PC-9 (cell line): Measurements from ENCODE around the gene CCDC51. TPM values are rescaled to one million over a fixed set of nuclear protein-coding genes. Genes with fewer than 3 reads are reported as not detected.
A peak's percentile ranks its signal among the peaks of the same experiment; 100 is the strongest.
"Not testable (repeated sequence)": the region's sequence is repeated elsewhere in the genome, so short reads cannot be mapped to it uniquely, and the experiment has no call there.

ENCODE experiments used
- BruUV-seq: library from RNA; stranded (reverse); fragments of 400-500 nt; replicated peaks from 2 replicates; lab custom pipeline; 2021; lab: Mats Ljungman, UMichigan
- CTCF ChIA-PET: fragments of 300-600 bp; sonication (Branson Sonifier 250); formaldehyde crosslinking; loops from one replicate; lab custom pipeline; 2022; ENCODE audit warnings: antibody characterized with exemption; lab: Charles Lee
- POLR2A ChIA-PET: fragments of 300-600 bp; sonication (Branson Sonifier 250); formaldehyde crosslinking; loops from one replicate; lab custom pipeline; 2022; ENCODE audit warnings: antibody characterized with exemption; ENCODE audit not compliant: unreplicated experiment; lab: Charles Lee
- DNase-seq, 2 experiments: peaks; one replicate each; pipeline versions ENCODE4 v3.0.0 to v3.0.0-alpha.2; 2015 to 2022; ENCODE audit warnings: mixed read lengths in 1 of 2
- H2AFZ ChIP-seq: fragments of 200-600 bp; sonication (generic); 2 replicates; pipeline ENCODE4 v1.8.1; 2017; ENCODE audit warnings: antibody characterized with exemption
- H3F3A ChIP-seq: fragments of 200-600 bp; sonication (generic); 2 replicates; pipeline ENCODE4 v1.8.1; 2017; ENCODE audit warnings: antibody characterized with exemption, mild to moderate bottlenecking, low read depth; ENCODE audit not compliant: insufficient read depth
- H3K27ac ChIP-seq: fragments of 200-600 bp; sonication (generic); 2 replicates; pipeline ENCODE4 v1.6.1; 2016; ENCODE audit warnings: mixed run types
- H3K27me3 ChIP-seq: fragments of 200-600 bp; sonication (generic); 2 replicates; pipeline ENCODE4 v1.6.1; 2016; ENCODE audit warnings: low read depth, mixed run types; ENCODE audit not compliant: insufficient read depth
- H3K36me3 ChIP-seq: fragments of 200-600 bp; sonication (generic); 2 replicates; pipeline ENCODE4 v1.6.1; 2016; ENCODE audit warnings: low read depth, mixed run types
- H3K4me1 ChIP-seq: fragments of 200-600 bp; sonication (generic); replicated peaks from 2 replicates; pipeline ENCODE4 v1.6.1; 2016; ENCODE audit warnings: mixed run types; ENCODE audit not compliant: insufficient read depth
- H3K4me2 ChIP-seq: fragments of 200-600 bp; sonication (generic); 2 replicates; pipeline ENCODE4 v1.6.1; 2017; ENCODE audit warnings: mixed run types
- H3K4me3 ChIP-seq: fragments of 200-600 bp; sonication (generic); 2 replicates; pipeline ENCODE4 v1.6.1; 2016; ENCODE audit warnings: mixed run types
- H3K79me2 ChIP-seq: fragments of 200-600 bp; sonication (generic); 2 replicates; pipeline ENCODE4 v1.6.1; 2017; ENCODE audit warnings: low read depth, mixed run types
- H3K9me2 ChIP-seq: fragments of 200-600 bp; sonication (generic); 2 replicates; pipeline ENCODE4 v1.8.1; 2017; ENCODE audit warnings: mild to moderate bottlenecking; ENCODE audit not compliant: insufficient read depth
- H3K9me3 ChIP-seq: fragments of 200-600 bp; sonication (generic); 2 replicates; pipeline ENCODE4 v1.8.1; 2016; ENCODE audit warnings: low read depth; ENCODE audit not compliant: insufficient read depth
- H4K20me1 ChIP-seq: fragments of 200-600 bp; sonication (generic); 2 replicates; pipeline ENCODE4 v1.8.1; 2017; ENCODE audit not compliant: insufficient read depth
- EZH2 ChIP-seq: fragments of 200-600 bp; sonication (generic); IDR thresholded peaks from 2 replicates; pipeline ENCODE4 v1.8.0; 2017; ENCODE audit warnings: antibody characterized with exemption, low read depth
- intact Hi-C: fragments of 100-400 bp; cut with micrococcal nuclease; formaldehyde crosslinking; loops from one replicate; pipeline ENCODE4 v1.10.0; 2022; ENCODE audit not compliant: unreplicated experiment
- total RNA-seq: library from RNA; stranded (reverse); gene quantifications from 2 replicates; pipeline ENCODE4 v1.2.3, GENCODE V29; 2021
- TF ChIP-seq, protein P1 (sequence below): fragments of 200-600 bp; sonication (generic); conservative IDR thresholded peaks from 2 replicates; pipeline ENCODE4 v1.6.1; 2017; ENCODE audit warnings: mixed run types, antibody characterized with exemption, mild to moderate bottlenecking, moderate library complexity

The CCDC51 gene
- total RNA-seq, 1 experiment from 2014 or later: 28.5 TPM

DNA sequence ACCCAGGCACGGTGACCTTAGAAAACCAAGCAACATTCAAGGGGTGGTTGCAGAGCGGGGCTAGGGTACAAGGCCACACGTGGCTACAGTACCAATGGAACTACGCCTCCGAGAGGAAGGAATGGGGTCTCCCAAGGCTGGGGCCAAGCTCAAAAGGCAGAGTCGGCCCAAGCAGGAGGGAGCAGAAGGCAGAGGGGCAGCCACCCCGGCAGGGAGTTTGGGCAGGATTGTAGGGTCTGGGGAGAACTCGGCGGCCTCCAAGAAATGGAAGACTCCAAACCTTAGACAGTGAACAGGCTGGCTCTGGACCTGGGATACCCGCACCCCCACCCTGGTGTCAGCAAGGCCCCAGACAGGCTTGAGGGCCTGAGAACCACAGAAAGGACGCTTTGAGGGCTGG is 35.3 kb upstream of the CCDC51 start:
- H3K4me1 ChIP-seq: peaks cover 15% of the 10 kb centered on the region
- no peaks in the 10 kb centered on the region for H3K9me2 ChIP-seq
- ChIA-PET CTCF (no interaction called here), POLR2A (no interaction called here)
- H3F3A ChIP-seq: peaks cover 8% of the 10 kb centered on the region; the same call in 1 of the 2 replicates
- BruUV-seq: no TSS peak
- DNase-seq: no peak
- H3K4me2 ChIP-seq: no peak overlapping the region
- H2AFZ ChIP-seq: no peak overlapping the region
- intact Hi-C loops: no loop called here
- peaks cover 14% of the 10 kb centered on the region for H3K79me2 ChIP-seq
- no peaks in the 10 kb centered on the region for H4K20me1 ChIP-seq
- H3K27ac ChIP-seq: no peak overlapping the region
- H3K4me3 ChIP-seq: no peak overlapping the region
- H3K36me3 ChIP-seq: no peaks in the 10 kb centered on the region
- no peaks in the 10 kb centered on the region for H3K27me3 ChIP-seq
- TF ChIP-seq, protein P1, sequence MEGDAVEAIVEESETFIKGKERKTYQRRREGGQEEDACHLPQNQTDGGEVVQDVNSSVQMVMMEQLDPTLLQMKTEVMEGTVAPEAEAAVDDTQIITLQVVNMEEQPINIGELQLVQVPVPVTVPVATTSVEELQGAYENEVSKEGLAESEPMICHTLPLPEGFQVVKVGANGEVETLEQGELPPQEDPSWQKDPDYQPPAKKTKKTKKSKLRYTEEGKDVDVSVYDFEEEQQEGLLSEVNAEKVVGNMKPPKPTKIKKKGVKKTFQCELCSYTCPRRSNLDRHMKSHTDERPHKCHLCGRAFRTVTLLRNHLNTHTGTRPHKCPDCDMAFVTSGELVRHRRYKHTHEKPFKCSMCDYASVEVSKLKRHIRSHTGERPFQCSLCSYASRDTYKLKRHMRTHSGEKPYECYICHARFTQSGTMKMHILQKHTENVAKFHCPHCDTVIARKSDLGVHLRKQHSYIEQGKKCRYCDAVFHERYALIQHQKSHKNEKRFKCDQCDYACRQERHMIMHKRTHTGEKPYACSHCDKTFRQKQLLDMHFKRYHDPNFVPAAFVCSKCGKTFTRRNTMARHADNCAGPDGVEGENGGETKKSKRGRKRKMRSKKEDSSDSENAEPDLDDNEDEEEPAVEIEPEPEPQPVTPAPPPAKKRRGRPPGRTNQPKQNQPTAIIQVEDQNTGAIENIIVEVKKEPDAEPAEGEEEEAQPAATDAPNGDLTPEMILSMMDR: no peak
- TF ChIP-seq EZH2: no peak
- H3K9me3 ChIP-seq: no peaks in the 10 kb centered on the region

DNA sequence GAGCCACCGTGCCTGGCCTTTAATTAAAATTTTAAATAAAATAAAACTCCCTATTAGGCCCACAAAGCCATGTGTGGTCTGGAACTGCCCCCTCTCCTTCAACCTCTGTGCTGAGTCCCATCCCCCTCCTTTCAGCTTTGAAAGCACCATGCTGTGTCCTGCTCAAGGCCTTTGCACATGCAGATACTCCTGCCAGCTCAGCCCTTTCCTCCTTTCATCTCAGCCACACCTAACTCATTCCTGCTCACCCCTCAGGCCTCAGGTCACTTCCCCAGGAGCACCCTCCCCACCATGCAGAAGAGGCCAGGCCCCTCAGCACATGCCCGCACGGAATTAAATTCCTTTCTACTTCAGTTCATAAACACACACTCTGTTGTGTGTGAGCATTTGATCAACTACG is 34.7 kb upstream of the CCDC51 start:
- H3K27ac ChIP-seq: no peak overlapping the region
- BruUV-seq: no TSS peak

DNA sequence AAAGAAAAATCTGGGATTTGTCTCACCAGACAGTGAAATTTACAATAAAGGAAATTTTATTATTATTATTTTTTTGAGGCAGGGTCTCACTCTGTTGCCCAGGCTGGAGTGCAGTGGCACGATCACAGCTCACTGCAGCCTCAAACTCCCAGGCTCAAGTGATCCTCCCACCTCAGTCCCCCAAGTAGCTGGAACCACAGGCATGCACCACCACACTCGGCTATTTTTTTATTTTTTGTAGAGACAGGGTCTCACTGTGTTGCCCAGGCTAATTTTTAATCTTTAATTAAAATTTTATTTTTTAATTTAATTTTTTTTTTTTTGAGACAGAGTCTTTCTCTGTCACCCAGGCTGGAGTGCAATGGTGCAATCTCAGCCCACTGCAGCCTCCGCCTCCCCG is 34.1 kb upstream of the CCDC51 start:
- peaks cover 14% of the 10 kb centered on the region for H3K79me2 ChIP-seq
- H3K9me2 ChIP-seq, H3K27ac ChIP-seq, H3K4me3 ChIP-seq, H3K27me3 ChIP-seq, DNase-seq, H4K20me1 ChIP-seq, intact Hi-C loops, H2AFZ ChIP-seq, H3K9me3 ChIP-seq, H3F3A ChIP-seq, BruUV-seq, H3K4me2 ChIP-seq, H3K36me3 ChIP-seq: not testable (repeated sequence)
- ChIA-PET CTCF (interaction anchor here (1.0 kb wide), 1 partner anchor 34 kb away, joined by 3 read pairs; the partner anchor contains the start of gene CCDC51), POLR2A (interaction anchor here (0.7 kb wide), 2 partner anchors 9 to 34 kb away, joined by 6 to 25 read pairs; no protein-coding TSS in a partner anchor)
- peaks cover 19% of the 10 kb centered on the region for H3K4me1 ChIP-seq

More for the DNA sequence above, 34.7 kb upstream of the CCDC51 start:
- POLR2A ChIA-PET: interaction anchor here (0.7 kb wide), 1 partner anchor 10 kb away, joined by 6 read pairs; no protein-coding TSS in a partner anchor
- Histone ChIP-seq H3K4me2 (no peak overlapping the region), H3K36me3 (no peaks in the 10 kb centered on the region), H3K4me3 (no peak overlapping the region), H3K4me1 (peaks cover 19% of the 10 kb centered on the region), H3K79me2 (peaks cover 14% of the 10 kb centered on the region), H3K9me2 (no peaks in the 10 kb centered on the region), H3F3A (peaks cover 8% of the 10 kb centered on the region; the same call in 1 of the 2 replicates), H3K9me3 (no peaks in the 10 kb centered on the region), H4K20me1 (no peaks in the 10 kb centered on the region), H2AFZ (no peak overlapping the region), H3K27me3 (no peaks in the 10 kb centered on the region)
- intact Hi-C loops: no loop called here
- CTCF ChIA-PET: no interaction called here
- no peak for DNase-seq
- no peak for TF ChIP-seq EZH2

DNA sequence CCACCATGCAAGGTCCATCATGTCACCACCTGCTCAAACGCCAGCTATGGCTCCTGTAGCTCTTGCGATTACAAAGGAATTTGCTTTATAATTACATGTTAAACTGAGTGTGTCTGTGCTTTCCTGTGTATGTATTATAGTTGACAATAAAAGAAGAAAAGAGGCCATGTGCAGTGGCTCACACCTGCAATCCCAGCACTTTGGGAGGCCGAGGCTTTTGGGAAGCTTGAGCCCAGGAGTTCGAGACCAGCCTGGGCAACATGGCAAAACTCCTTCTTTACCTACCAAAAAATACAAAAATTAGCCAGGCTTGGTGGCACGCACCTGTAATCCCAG is 33.7 kb upstream of the CCDC51 start:
- H3K4me2 ChIP-seq: peak overlapping the region; percentile 70

More for the DNA sequence above, 33.7 kb upstream of the CCDC51 start:
- Histone ChIP-seq H3K4me3 (no peak overlapping the region), H3K79me2 (peaks cover 14% of the 10 kb centered on the region), H3K9me3 (no peaks in the 10 kb centered on the region), H3K27me3 (no peaks in the 10 kb centered on the region), H3F3A (peaks cover 8% of the 10 kb centered on the region; the same call in 1 of the 2 replicates), H3K27ac (0 out of 2 replicates have a peak overlapping the region, but pooled peaks have one; percentile 68), H3K9me2 (no peaks in the 10 kb centered on the region), H2AFZ (no peak overlapping the region), H3K4me1 (peaks cover 19% of the 10 kb centered on the region), H4K20me1 (no peaks in the 10 kb centered on the region), H3K36me3 (no peaks in the 10 kb centered on the region)
- no TSS peak for BruUV-seq
- intact Hi-C loops: loop anchor here (1.0 kb wide), 2 partner anchors 8 to 34 kb away; no protein-coding TSS in a partner anchor
- TF ChIP-seq, protein P1: no peak
- no peak for DNase-seq
- ChIA-PET POLR2A (interaction anchor here (0.6 to 1.1 kb wide), 3 partner anchors 34 to 83 kb away, joined by 3 to 25 read pairs (median 9); no protein-coding TSS in a partner anchor), CTCF (interaction anchor here (1.0 kb wide), 2 partner anchors 27 to 34 kb away, joined by 3 to 4 read pairs; partner anchors contain the start of gene CCDC51)
